ENCODE results near the gene TREH. TPM values are rescaled to one million over a fixed set of nuclear protein-coding genes. Genes with fewer than 3 reads are reported as not detected.

Gene TREH
- polyA plus RNA-seq, 3 donors: not detected

DNA sequence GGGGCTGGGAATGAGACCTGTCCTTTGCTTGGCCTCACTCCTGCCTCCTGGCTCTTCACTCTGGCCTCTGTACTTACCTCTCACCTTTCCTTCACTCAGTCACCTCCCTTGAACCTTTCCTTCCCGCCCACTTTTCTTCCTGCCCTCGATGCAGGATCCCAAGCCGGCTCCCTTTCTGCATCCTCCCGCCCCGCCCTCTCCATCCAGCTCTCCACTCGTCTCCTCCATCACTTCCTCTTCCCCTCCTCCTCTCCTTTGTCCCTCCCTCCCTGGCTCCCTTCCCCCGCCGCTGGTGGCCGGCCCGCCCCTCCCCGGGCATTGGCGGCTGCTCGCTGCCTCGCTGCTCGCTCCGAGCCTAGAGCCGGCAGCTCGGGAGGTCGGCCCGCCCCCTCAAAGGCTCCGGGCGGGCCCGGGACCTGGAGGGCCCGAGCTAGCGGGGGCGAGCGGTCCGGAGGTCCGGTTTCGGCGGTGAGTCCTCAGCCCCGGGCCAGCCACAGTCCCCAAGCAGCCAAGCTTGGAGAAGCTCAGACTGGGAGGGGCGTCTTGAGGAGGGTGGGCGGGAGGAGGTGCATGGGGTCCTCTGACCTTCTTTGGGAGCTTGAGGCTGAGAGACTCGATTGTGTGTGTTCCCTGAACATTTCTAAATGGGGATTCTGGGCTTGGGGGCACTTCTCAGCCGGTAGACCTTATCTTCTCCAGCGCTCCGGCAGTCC is 58.2 kb downstream of the TREH start:
- under 1% methylated on average over 32 of the region's 38 CpGs for WGBS (ENCODE audit: insufficient coverage)
- intact Hi-C loops (cut with micrococcal nuclease): no loop called here
- Mint-ChIP-seq H3K9me3 (peaks cover 0 to 4% (median 0%) of the 10 kb centered on the region in 7 donors), H3K27ac (peak overlapping the region in 2 of 7 donors; percentile 39 to 45), H3K36me3 (no peaks in the 10 kb centered on the region), H3K4me1 (peaks cover 24% of the 10 kb centered on the region), H3K27me3 (ENCODE audit: low read depth in 3 of 3) (peaks cover 20 to 33% (median 26%) of the 10 kb centered on the region in 3 donors), H3K4me3 (peak overlapping the region; percentile 76 to 88)
- Histone ChIP-seq H3K4me3 (replicated peaks in 1 of 3; ENCODE audit: low read depth in 2 of 3, low read length in 3 of 3) (peak overlapping the region; percentile 7 to 66 (median 11)), H2AFZ (ENCODE audit: insufficient read depth, low read depth, low read length, poor library complexity, severe bottlenecking) (peak overlapping the region; percentile 80), H3K9ac (ENCODE audit: insufficient read depth, low read length, poor library complexity, severe bottlenecking) (peak overlapping the region; percentile 47), H3K27ac (ENCODE audit: low read depth in 1 of 2, low read length in 2 of 2) (no peak overlapping the region), H3K9me3 (replicated peaks in 1 of 2; ENCODE audit: control insufficient read depth in 1 of 2, insufficient read depth in 1 of 2, low read length in 2 of 2) (no peaks in the 10 kb centered on the region), H3K79me2 (ENCODE audit: insufficient read depth, low read length) (no peaks in the 10 kb centered on the region), H3K4me2 (replicated peaks; ENCODE audit: extremely low read depth, low read length, poor library complexity, severe bottlenecking) (peak overlapping the region; percentile 74), H3K4me1 (ENCODE audit: control insufficient read depth in 1 of 2, insufficient read depth in 2 of 2, low read length in 2 of 2) (peaks cover 14 to 20% of the 10 kb centered on the region in 2 donors), H3K27me3 (ENCODE audit: control insufficient read depth in 2 of 2, insufficient read depth in 2 of 2, low read length in 2 of 2) (peaks cover 5 to 14% of the 10 kb centered on the region in 2 donors), H3K36me3 (replicated peaks in 1 of 2; ENCODE audit: control insufficient read depth in 1 of 2, insufficient read depth in 2 of 2, low read length in 2 of 2) (no peaks in the 10 kb centered on the region), H4K20me1 (ENCODE audit: insufficient read depth, low read length) (no peaks in the 10 kb centered on the region)
- TF ChIP-seq, protein P1, sequence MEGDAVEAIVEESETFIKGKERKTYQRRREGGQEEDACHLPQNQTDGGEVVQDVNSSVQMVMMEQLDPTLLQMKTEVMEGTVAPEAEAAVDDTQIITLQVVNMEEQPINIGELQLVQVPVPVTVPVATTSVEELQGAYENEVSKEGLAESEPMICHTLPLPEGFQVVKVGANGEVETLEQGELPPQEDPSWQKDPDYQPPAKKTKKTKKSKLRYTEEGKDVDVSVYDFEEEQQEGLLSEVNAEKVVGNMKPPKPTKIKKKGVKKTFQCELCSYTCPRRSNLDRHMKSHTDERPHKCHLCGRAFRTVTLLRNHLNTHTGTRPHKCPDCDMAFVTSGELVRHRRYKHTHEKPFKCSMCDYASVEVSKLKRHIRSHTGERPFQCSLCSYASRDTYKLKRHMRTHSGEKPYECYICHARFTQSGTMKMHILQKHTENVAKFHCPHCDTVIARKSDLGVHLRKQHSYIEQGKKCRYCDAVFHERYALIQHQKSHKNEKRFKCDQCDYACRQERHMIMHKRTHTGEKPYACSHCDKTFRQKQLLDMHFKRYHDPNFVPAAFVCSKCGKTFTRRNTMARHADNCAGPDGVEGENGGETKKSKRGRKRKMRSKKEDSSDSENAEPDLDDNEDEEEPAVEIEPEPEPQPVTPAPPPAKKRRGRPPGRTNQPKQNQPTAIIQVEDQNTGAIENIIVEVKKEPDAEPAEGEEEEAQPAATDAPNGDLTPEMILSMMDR (IDR thresholded peaks at IDR 0.05): no peak
- DNase-seq: peak; percentile 18 to 43 (median 30)

- Mint-ChIP-seq H3K4me1 (peaks cover 24% of the 10 kb centered on the region), H3K9me3 (peaks cover 0 to 4% (median 0%) of the 10 kb centered on the region in 7 donors), H3K27ac (peak overlapping the region in 1 of 7 donors; percentile 39), H3K36me3 (no peaks in the 10 kb centered on the region), H3K27me3 (ENCODE audit: low read depth in 3 of 3) (peaks cover 20 to 33% (median 26%) of the 10 kb centered on the region in 3 donors), H3K4me3 (peak overlapping the region; percentile 76 to 88)
- Histone ChIP-seq H3K27me3 (ENCODE audit: control insufficient read depth in 2 of 2, insufficient read depth in 2 of 2, low read length in 2 of 2) (peaks cover 5 to 14% of the 10 kb centered on the region in 2 donors), H4K20me1 (ENCODE audit: insufficient read depth, low read length) (no peaks in the 10 kb centered on the region), H3K4me3 (replicated peaks in 1 of 3; ENCODE audit: low read depth in 2 of 3, low read length in 3 of 3) (peak overlapping the region in 1 of 3 experiments; percentile 66), H2AFZ (ENCODE audit: insufficient read depth, low read depth, low read length, poor library complexity, severe bottlenecking) (no peak overlapping the region), H3K9me3 (replicated peaks in 1 of 2; ENCODE audit: control insufficient read depth in 1 of 2, insufficient read depth in 1 of 2, low read length in 2 of 2) (no peaks in the 10 kb centered on the region), H3K36me3 (replicated peaks in 1 of 2; ENCODE audit: control insufficient read depth in 1 of 2, insufficient read depth in 2 of 2, low read length in 2 of 2) (no peaks in the 10 kb centered on the region), H3K4me2 (replicated peaks; ENCODE audit: extremely low read depth, low read length, poor library complexity, severe bottlenecking) (peak overlapping the region; percentile 74), H3K4me1 (ENCODE audit: control insufficient read depth in 1 of 2, insufficient read depth in 2 of 2, low read length in 2 of 2) (peaks cover 14 to 20% of the 10 kb centered on the region in 2 donors), H3K27ac (ENCODE audit: low read depth in 1 of 2, low read length in 2 of 2) (no peak overlapping the region), H3K9ac (ENCODE audit: insufficient read depth, low read length, poor library complexity, severe bottlenecking) (peak overlapping the region; percentile 47), H3K79me2 (ENCODE audit: insufficient read depth, low read length) (no peaks in the 10 kb centered on the region)
- 57% methylated on average over 6 of the region's 7 CpGs for WGBS (ENCODE audit: insufficient coverage)
- TF ChIP-seq, protein P1 (IDR thresholded peaks at IDR 0.05): no peak
- DNase-seq: no peak
- intact Hi-C loops (cut with micrococcal nuclease): no loop called here
These were observed 58.9 kb downstream of the TREH start for GRCh38 chr11:118620529-118621070.

All from CD14-positive monocyte (primary cell).